Measurements from ENCODE around the gene LIPI.
"Not testable (repeated sequence)": the region's sequence is repeated elsewhere in the genome, so short reads cannot be mapped to it uniquely, and the experiment has no call there.

The LIPI gene

DNA sequence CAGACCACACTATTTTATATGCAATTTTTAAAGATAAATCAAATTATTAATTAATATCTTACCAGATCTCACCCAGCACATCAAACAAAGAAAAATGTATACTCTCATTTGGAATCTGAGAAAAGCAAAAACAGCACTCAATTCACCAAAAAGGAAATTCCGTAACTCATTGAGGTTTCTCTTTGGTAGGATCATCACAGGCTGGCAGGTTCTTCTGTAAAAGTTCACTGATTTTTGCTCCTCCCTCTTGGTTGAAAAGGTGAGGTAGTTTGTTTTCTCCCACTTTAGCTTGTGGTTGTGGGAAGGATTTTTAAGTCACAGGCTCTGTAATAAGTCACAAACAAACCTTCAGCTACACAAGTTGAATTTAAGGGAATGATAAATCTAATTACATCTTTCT is at the start of gene LIPI:
Gene LIPI (minus strand): TSS at position 218 of the 400 bp plus-strand sequence. CDS start 110 bp downstream, at position 108.
- DNase-seq = no peak

DNA sequence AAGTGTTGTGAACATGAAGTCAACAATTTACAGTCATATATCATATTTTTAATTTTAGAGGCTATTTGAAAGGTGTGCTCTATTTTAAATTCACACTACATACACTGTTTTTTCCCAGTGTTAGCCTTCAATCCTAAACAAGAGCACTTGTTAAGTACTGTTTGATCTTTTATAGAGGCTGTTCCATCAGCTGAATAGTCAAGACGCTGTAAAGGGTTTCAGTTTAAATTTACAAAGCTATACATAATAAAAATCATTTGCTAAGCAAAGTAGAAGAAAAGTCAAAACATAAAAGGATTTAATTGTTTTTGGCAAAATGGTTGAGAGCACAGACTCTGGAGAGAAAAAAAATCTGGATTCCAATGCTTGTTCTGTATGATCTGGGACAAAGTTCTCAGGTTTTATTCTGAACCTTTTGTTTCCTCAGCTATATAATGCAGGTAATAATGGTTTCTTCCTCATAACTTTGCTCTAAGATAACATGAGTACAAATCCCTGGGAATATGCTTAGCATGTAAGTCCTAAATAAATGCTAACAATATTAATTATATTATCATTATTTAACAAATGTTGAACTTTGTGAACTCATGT is 49.5 kb upstream of the LIPI start:
- no peak for DNase-seq

DNA sequence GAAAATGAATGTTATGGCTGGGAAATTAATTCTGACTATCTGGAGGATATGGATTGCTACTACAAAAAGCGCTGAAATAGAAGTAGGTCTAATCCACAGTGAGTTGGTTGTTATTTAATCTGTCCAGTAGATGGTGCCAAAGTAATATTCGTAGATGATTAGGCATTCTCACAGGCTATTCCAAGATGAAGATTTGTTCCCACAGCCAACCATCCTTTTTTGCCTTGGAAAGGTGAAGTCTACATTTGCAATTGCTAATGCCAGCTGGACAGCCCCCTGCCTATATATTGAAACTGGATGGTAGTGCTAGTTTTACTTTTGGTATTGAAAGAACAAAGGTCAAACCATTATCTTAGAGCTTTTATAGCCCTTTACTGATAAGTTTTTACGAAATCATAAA is 49.0 kb upstream of the LIPI start:
- DNase-seq = peak in 1 of 2 experiments; percentile 54

DNA sequence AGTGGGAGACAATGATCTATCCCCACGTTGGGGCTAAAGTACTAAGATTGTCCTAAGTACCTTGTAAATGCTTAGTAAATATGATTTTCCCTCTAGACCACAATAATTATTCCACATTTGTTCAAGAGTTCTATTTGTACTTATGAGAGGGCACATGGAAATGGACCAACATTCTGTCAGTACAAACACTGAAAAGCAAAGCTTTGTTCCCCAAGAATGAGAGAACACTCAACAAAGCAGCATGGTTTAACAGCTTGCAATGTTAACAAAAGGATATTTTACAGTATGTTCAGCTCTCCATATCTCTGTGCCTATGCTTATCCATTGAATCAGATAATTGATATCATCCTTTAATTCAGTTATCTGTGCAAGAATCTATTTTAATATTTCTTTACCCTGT is 40.6 kb upstream of the LIPI start:
- DNase-seq = no peak

DNA sequence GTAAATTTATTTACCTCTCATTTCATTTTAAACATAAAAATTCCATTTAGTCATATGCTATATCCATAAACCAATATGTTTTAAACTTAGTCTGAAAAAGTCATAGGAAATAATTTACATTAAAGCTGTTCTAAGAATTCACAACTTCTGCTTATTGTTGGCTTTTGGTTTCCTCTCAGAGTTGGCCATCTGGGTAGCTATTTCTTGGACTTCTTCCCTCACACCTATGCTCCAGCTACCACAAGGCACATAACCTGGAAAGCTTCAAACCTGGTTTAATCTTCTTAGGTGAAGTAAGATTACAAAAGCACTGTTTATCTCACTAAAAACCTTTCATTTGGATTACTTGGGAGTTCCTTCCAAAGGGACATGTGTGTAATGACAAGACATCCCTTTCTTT is 35.0 kb upstream of the LIPI start:
- no peak for DNase-seq

DNA sequence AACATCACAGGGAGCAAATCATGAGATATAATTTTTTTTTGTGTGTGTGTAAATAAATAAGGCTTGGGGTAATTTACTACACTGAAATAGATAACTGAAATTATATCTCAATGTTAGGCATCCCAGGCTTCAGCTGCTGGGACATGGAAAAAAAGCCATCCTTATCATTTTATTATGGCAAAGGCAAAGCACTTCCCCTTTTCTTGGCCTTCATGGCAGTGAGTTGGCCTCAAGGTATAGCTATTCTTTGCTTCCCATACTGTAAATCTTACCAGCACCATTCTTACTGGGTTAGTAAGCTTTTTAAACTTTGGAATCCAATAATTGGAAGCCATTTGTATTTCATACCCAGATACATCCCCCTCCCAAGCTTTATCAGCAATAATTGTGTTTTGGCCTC is 34.2 kb upstream of the LIPI start:
- no peak for DNase-seq

GRCh38 chr21:14243874-14244273 is 33.1 kb upstream of the LIPI start:
- no peak for DNase-seq

DNA sequence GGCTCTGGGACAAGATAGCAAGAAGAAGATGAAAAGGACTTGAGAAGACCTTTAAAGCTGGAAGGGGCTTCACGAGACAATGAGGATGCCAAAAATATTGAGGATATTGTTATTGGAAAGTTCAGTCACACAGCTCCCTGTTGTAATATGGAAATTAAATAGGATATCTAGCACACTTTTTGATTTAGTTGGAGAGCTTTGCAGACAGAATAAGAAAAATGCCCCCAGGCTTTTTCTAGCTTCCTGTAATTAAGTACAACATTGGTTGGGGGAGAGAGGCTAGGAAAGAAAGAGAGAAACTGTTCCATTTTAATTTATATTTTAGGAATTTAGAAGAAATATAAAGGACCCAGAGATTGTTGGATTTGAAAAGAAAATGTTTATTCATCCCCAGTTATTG is 32.7 kb upstream of the LIPI start:
- DNase-seq = no peak

DNA sequence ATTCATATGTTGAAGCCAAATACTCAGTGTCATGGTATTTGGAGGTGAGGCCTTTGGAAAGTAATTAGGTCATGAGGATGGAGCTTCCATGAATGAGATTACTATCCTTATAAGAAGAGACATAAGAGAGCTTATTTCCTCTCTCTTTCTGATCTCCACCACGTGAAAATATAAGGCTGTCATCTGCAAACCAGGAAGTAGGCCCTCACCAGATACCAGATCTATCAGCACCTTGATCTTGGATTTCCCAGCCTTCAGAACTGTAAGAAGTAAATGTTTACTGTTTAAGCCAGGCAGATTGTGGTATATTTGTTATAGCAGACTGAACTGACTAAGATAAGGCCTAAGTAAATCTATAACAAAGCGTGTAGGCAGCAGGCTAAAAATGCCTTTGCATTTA is 30.5 kb upstream of the LIPI start:
- no peak for DNase-seq

GRCh38 chr21:14239281-14239680 is 28.5 kb upstream of the LIPI start:
- DNase-seq = no peak

DNA sequence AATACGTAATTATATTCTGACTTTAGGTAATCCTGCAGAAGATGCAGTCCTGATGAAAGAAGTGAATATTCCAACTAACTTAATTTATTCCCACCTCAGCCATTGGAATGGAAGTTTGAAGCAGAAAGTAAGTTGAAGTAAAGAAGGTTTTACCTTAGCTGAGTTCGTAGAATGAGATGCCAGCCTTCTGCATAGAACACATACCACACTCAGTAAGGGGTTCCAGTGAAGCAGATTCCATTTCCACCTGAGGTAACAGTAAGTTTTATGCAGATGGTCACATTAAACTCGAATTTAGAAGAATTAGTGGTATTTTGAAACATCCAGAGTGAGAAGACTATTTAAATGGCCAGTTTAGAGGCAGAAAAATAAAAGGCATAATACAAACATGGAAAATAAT is 25.4 kb upstream of the LIPI start:
- DNase-seq = no peak

DNA sequence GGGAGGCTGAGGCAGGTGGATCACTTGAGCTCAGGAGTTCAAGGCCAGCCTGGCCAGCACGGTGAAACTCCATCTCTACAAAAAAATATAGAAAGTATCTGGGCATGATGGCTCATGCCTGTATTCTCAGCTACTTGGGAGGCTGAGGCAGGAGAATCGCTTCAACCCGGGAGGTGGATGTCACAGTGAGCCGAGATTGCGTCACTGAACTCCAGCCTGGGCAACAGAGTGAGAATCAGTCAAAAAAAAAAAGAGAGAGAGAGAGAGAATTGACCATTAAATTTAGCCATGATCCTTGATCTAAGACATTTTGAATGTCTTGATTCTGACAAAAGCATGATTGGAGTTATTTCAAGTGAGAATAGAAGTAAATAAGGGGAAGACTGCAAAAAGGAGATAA is 24.3 kb upstream of the LIPI start:
- no peak for DNase-seq

DNA sequence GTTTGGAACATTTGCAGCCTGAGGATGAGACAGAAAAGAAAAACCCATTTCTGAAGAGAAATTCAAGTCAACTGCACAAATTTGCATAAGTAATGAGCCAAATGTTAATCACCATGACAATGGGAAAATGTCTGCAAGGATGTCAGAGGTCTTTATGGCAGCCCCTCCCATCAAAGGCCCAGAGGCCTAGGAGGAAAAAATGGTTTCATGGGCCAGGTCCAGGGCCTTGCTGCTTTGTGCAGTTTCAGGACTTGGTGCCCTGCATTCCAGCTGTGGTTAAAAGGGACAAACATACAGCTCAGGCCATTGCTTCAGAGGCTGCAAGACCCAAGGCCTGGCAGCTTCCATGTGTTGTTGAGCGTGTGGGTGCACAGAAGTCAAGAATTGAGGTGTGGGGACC is 18.6 kb upstream of the LIPI start:
- DNase-seq = no peak

- no peak for DNase-seq
Measured at GRCh38 chr21:14223365-14223764, 12.6 kb upstream of the LIPI start.

DNA sequence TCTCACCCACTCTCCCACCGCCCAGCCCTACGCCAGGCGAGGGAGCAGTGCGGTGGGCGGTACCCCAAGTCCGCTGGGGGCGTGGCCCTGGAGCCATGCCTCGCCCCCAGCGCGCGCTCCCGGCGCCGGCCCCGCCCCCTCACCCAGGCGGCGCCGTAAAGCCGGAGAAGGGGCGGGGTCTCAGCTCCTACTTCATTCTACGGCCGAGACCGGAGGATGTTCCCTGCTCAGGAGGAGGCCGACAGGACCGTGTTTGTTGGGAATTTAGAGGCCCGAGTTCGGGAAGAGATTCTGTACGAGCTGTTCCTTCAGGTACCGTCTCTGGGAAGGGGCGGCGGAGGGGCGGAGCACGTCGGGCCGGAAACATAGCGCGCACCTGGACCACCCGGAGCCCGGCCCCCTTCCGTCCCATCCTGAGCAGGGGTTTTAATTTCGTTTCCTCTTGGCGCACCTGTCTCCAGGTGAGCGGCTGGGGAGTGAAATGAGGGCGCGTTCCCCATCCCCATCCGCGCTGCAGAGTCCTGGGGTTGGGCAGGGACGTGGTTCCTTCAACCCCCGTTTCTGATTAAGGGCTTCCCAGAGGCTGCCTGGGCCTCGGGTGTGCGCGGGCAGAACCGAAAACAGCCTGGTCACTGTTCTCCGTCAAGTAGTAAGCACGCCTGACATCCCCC is 5.4 kb upstream of the LIPI start, which contains the start of gene RBM11:
Gene RBM11 (plus strand): TSS at position 187 of the 671 bp plus-strand sequence. CDS start 30 bp downstream, at position 217.
- DNase-seq = peak in 1 of 2 experiments; percentile 11

DNA sequence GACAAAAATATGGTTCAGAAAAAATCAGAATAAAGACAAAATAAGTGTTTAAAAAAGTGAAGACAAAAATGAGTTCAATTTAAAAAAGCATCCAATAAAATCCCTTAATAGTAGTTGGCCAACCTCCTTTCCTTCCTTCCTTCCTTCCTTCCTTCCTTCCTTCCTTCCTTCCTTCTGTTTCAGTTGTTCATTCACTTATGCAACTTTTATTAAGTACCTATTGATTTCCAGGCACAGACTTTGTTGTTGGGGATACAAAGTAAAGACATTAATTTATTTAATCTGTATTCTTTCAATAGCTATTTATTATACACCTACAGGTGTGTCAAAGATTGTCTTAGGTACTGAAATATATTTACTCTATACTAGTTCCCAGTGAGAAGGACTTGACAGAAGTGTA is 2.4 kb upstream of the LIPI start:
- no peak for DNase-seq

GRCh38 chr21:14206222-14206621 is 4.5 kb downstream of the LIPI start:
- DNase-seq = no peak

DNA sequence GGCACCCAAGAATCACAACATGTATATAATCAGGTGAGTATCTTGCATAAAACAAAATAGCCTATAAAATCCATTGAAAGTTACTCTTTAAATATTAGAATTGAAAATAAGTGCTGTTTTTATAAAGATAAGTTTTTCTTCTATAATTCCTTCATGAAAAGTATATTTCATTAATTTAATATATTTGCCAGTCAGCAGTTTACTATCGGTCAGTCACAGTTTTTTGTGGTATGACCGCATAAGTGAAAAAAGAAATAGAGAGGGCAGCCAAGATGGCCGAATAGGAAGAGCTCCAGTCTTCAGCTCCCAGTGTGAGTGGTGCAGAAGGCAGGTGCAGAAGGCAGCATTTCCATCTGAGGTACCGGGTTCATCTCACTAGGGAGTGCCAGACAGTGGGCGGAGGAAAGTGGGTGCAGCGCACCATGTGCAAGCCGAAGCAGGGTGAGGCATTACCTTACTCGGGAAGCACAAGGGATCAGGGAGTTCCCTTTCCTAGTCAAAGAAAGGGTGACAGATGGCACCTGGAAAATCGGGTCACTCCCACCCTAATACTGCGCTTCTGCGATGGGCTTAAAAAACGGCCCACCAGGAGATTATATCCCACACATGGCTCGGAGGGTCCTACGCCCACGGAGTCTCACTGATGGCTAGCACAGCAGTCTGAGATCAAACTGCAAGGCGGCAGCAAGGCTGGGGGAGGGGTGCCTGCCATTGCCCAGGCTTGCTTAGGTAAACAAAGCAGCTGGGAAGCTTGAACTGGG is 44.1 kb downstream of the LIPI start:
- DNase-seq = not testable (repeated sequence)

- no peak for DNase-seq
Measured at GRCh38 chr21:14143999-14144398, 66.8 kb downstream of the LIPI start.

DNA sequence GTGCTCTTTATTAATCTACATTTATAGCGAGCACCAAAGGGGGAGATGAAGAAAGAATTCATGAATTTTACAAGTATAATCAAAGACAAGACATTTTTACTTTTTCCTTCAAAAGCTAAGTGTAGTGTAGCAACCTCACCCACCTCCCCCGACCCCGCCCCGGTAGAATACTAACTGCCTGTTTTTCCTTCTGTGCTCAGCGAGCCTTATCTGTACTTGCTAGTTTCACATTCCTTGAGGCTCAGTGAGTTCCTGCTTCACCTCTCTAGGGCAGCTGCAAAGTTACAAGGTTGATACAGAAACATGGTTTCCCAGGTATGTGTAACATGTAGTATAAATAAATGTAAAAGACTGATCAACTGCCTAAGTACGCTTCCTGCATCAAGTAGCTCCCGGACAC is 86.5 kb downstream of the LIPI start:
- no peak for DNase-seq

DNA sequence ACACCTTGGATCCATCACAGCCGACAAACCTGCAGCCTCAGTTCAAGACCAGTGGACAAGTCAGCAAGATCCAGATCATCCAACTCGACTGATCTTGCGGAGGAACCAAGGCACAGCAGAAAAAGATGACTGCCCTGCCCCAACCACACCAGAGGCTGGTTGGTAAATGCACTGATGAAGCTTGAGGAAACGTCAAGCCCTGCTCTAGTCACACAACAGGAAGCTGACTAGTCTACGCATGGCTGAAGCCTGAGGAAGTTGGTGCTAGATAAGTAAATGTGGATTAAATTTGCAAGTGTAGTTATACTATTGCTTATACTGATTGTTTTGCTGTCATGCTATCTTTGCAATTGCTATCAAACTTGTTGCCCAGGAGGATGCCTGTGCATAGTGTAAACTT is 89.0 kb downstream of the LIPI start:
- no peak for DNase-seq

GRCh38 chr21:14120091-14120734 is 90.5 kb downstream of the LIPI start:
- DNase-seq = peak in 1 of 2 experiments; percentile 6

- no peak for DNase-seq
Measured at GRCh38 chr21:14119038-14119437, 91.7 kb downstream of the LIPI start.

DNA sequence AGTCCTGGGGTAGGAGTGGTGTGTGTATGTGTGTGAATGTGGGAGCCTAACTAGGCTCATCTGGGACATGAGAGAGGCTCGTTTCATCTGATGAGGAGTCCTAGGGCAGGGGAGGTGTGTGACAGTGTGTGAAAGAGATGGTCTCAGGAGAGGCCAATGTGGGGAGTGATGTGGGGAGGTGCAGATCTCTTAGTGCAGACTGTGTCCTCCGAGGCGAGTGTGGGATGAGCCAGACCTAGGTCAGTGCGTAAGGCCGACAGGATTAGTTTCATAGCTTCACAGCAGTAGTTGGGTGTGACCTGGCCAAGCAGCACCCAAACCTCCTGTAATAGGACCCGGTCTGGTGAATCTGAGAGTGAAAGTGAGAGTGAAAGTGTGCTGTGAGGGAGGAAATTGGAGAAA is 94.7 kb downstream of the LIPI start:
- no peak for DNase-seq
